Choroid plexus epithelial cell (primary cell): ENCODE measurements around the gene PARN.
A peak's percentile ranks its signal among the peaks of the same experiment; 100 is the strongest.

ENCODE experiments used
- DNase-seq: peaks from one replicate; pipeline ENCODE4 v3.0.0-alpha.2; 2010; ENCODE audit warnings: low read depth
- H3K4me3 ChIP-seq: 2 replicates; pipeline ENCODE4 v1.5.1; 2011; ENCODE audit warnings: low read depth, mild to moderate bottlenecking, control low read depth, low read length, moderate library complexity
- CTCF ChIP-seq: conservative IDR thresholded peaks from 2 replicates; pipeline ENCODE4 v1.5.1; 2011; ENCODE audit warnings: low read depth, mild to moderate bottlenecking, control low read depth, inconsistent platforms, low read length, moderate library complexity

Gene PARN

GRCh38 chr16:14572535-14572934, 57.5 kb downstream of the PARN start:
- TF ChIP-seq CTCF = no peak
- DNase-seq = no peak
- H3K4me3 ChIP-seq = no peak overlapping the region

- H3K4me3 ChIP-seq = no peak overlapping the region
- no peak for DNase-seq
- TF ChIP-seq CTCF = no peak
Observed at GRCh38 chr16:14569213-14569612, 60.8 kb downstream of the PARN start.

GRCh38 chr16:14566599-14566998, 63.5 kb downstream of the PARN start:
- H3K4me3 ChIP-seq = no peak overlapping the region
- no peak for TF ChIP-seq CTCF
- DNase-seq = no peak

GRCh38 chr16:14565688-14566025, 64.4 kb downstream of the PARN start:
- no peak for TF ChIP-seq CTCF
- DNase-seq = no peak

GRCh38 chr16:14564861-14565687, 65.0 kb downstream of the PARN start:
- no peak for TF ChIP-seq CTCF
- no peak overlapping the region for H3K4me3 ChIP-seq
- DNase-seq = peak; percentile 61

More at GRCh38 chr16:14565688-14566025, 64.4 kb downstream of the PARN start:
- H3K4me3 ChIP-seq = no peak overlapping the region

GRCh38 chr16:14564323-14564722, 65.7 kb downstream of the PARN start:
- H3K4me3 ChIP-seq = no peak overlapping the region
- DNase-seq = no peak
- TF ChIP-seq CTCF = no peak
